Right lobe of liver (tissue), 6 donors: Measurements from ENCODE around the gene FLOT2. TPM values are rescaled to one million over a fixed set of nuclear protein-coding genes. Genes with fewer than 3 reads are reported as not detected.
"Not testable (repeated sequence)": the region's sequence is repeated elsewhere in the genome, so short reads cannot be mapped to it uniquely, and the experiment has no call there.

Experiments used
- ATAC-seq, 4 donors: fragments of 200-7000 bp; cut with Tn5 transposase; one replicate each; pipeline ENCODE4 v1.9.1; 2020; ENCODE audit warnings: mild to moderate bottlenecking in 4 of 4, moderate library complexity in 4 of 4
- DNase-seq, 3 donors: peaks; one replicate each; pipeline ENCODE4 v3.0.0-alpha.2; 2020
- H3K27ac ChIP-seq, 3 donors: fragments of 200-600 bp; one replicate each; pipeline ENCODE4 v1.8.0; 2022
- H3K27me3 ChIP-seq, 2 donors: fragments of 200-600 bp; one replicate each; pipeline ENCODE4 v1.8.0; 2022
- H3K36me3 ChIP-seq, 4 donors: fragments of 200-600 bp; sonication (generic) in 1 of 4; one replicate each; pipeline versions ENCODE4 v1.5.1 to v1.8.0; 2017 to 2022; ENCODE audit warnings: control low read depth in 1 of 4
- H3K4me1 ChIP-seq, 4 donors: fragments of 200-600 bp; sonication (generic) in 1 of 4; one replicate each; pipeline versions ENCODE4 v1.5.1 to v1.8.0; 2017 to 2022; ENCODE audit warnings: control low read depth in 1 of 4
- H3K4me3 ChIP-seq, 3 donors: fragments of 200-600 bp; one replicate each; pipeline ENCODE4 v1.8.0; 2022
- H3K9me3 ChIP-seq, 4 donors: fragments of 200-600 bp; sonication (generic) in 1 of 4; one replicate each; pipeline versions ENCODE4 v1.5.1 to v1.8.0; 2017 to 2022; ENCODE audit warnings: control low read depth in 1 of 4
- CTCF ChIP-seq, 4 donors: fragments of 200-600 bp in 3 of 4; fragments of 450-650 bp in 1 of 4; IDR thresholded peaks; one replicate each; pipeline versions ENCODE4 v1.5.1 to v1.8.0; 2016 to 2022; ENCODE audit warnings: antibody characterized with exemption in 4 of 4, mild to moderate bottlenecking in 2 of 4
- POLR2A ChIP-seq: fragments of 450-650 bp; IDR thresholded peaks from one replicate; pipeline ENCODE4 v1.6.1; 2017; ENCODE audit warnings: antibody characterized with exemption, mild to moderate bottlenecking
- whole genome bisulfite sequencing: methylation state at CpG from one replicate; pipeline ENCODE4 v1.1.6; 2018; ENCODE audit warnings: low coverage, low lambda C conversion rate; ENCODE audit not compliant: insufficient coverage; ENCODE audit errors: missing lambda C conversion rate; 5-methylcytosine and 5-hydroxymethylcytosine counted together
- intact Hi-C, 2 donors: fragments of 100-400 bp; cut with DNase I; formaldehyde crosslinking; loops; one replicate each; pipeline versions ENCODE4 v1.11.2 to v1.14.1; 2022
- total RNA-seq, 6 experiments: library from RNA; depleted of rRNA in 2 of 6; stranded (reverse); fragments of >200 nt in 2 of 6; fragmentation: NEBNext Ultra II Directional in 3 of 6; extraction: Animal tissue kit (Norgen Biotek cat#: 25700) in 3 of 6; gene quantifications; one replicate each; pipeline versions ENCODE4 v1.1.0 to v1.2.4, GENCODE V29; 2016 to 2023
- donor health status: DM: no; HTN: yes; CAD: no.
- donor health status: DM: no; HTN: no; CAD: no.
- donor health status: DM: no; HTN: no; CAD: no.
- donor health status: DM: no; HTN: yes; CAD: no.
- donor health status: DM: no; HTN: yes; CAD: no.

The FLOT2 gene
- total RNA-seq, 6 experiments from 2014 or later = 64.9 to 131 (median 82.8) TPM

GRCh38 chr17:28897769-28898526, 415 bp upstream of the FLOT2 start:
- 37% methylated on average over 8 of the region's 23 CpGs for WGBS
- intact Hi-C loops = no loop called here
- ATAC-seq = peak in 1 of 4 donors; percentile 8
- no peak for DNase-seq
- Histone ChIP-seq H3K27ac (peak overlapping the region; percentile 85 to 98 (median 92)), H3K36me3 (no peaks in the 10 kb centered on the region), H3K9me3 (no peaks in the 10 kb centered on the region), H3K4me3 (peak overlapping the region; percentile 90 to 93 (median 93)), H3K4me1 (peaks cover 0 to 43% (median 15%) of the 10 kb centered on the region in 4 donors), H3K27me3 (no peaks in the 10 kb centered on the region)
- peak in 1 of 4 donors; percentile 1 for TF ChIP-seq CTCF (IDR thresholded peaks at IDR 0.05)
- TF ChIP-seq POLR2A = peak; percentile 16

DNA sequence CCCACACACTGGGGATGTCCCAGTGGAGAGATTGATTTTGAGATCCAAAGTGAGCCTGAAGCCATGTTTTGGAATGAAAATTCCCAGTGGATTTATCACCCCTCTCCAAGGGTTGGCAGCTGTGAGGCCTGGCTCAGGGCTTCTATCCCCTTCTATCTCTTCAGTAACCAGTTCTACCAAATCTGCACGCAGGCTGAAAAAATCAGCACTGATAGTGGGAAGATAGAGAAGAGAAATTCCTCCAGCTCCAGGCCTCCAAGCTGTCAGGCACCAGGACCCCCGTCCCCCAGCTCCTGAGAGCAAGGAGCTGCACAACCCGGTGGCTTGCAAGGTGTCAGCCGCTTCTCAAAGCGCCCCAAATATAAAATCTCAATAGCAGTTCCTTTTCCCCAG, 1.0 kb downstream of the FLOT2 start:
- H3K4me1 ChIP-seq = peaks cover 0 to 42% (median 15%) of the 10 kb centered on the region in 4 donors
- DNase-seq = no peak
- ATAC-seq = no peak
- intact Hi-C loops = no loop called here
- TF ChIP-seq POLR2A = no peak
- TF ChIP-seq CTCF (IDR thresholded peaks at IDR 0.05) = no peak
- 3% methylated on average over 5 of the region's 5 CpGs for WGBS
- no peaks in the 10 kb centered on the region for H3K36me3 ChIP-seq
- peak overlapping the region; percentile 85 to 98 (median 92) for H3K27ac ChIP-seq
- H3K9me3 ChIP-seq = no peaks in the 10 kb centered on the region
- H3K4me3 ChIP-seq = peak overlapping the region; percentile 90 to 93 (median 93)
- no peaks in the 10 kb centered on the region for H3K27me3 ChIP-seq

DNA sequence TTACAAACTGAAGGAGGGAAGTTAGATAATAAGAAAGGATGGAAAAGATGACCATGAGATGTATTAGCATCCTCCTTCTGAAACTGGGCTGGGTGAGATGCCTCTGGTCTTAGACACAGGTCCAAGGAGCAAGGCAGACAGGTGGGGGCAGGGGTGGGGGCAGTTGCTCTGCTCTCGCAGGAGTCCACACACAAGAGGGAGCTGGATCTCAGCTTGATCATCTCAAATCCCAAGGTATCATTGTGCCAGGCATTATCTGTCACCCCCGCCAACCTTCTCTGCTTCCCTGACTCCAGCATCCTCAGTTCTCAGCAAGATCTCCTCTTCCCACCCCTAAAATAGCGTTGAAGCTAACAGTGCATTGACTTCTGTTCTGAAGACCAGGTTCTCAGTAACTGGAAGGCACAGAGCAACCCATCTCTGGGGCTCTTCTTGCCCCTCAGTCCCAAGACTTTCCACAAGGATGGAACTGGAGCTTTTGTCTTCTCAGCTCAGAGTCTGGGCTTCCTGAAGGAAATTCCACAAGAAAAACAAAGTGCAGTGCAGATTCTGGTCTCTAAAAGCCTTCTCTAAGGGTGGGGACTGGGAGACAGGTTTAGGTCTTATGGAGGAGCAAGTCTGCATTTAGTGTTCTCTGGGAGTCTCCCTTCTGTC, 1.6 kb downstream of the FLOT2 start:
- no peaks in the 10 kb centered on the region for H3K27me3 ChIP-seq
- H3K36me3 ChIP-seq = no peaks in the 10 kb centered on the region
- H3K9me3 ChIP-seq = no peaks in the 10 kb centered on the region
- intact Hi-C loops = no loop called here
- peak overlapping the region; percentile 85 to 98 (median 92) for H3K27ac ChIP-seq
- ATAC-seq (no peak), DNase-seq (no peak)
- peaks cover 0 to 40% (median 15%) of the 10 kb centered on the region in 4 donors for H3K4me1 ChIP-seq
- peak overlapping the region; percentile 90 to 93 (median 93) for H3K4me3 ChIP-seq
- TF ChIP-seq POLR2A = no peak
- WGBS = 18% methylated on average over 1 of the region's 3 CpGs

GRCh38 chr17:28893248-28894183, 4.0 kb downstream of the FLOT2 start:
- H3K36me3 ChIP-seq, H3K4me3 ChIP-seq, intact Hi-C loops, ATAC-seq, H3K9me3 ChIP-seq, H3K27me3 ChIP-seq: not testable (repeated sequence)
- H3K27ac ChIP-seq = peak overlapping the region; percentile 24 to 56 (median 55)
- 63% methylated on average over 10 of the region's 16 CpGs for WGBS
- DNase-seq = peak in 1 of 3 donors; percentile 17
- peaks cover 0 to 46% (median 15%) of the 10 kb centered on the region in 4 donors for H3K4me1 ChIP-seq

- DNase-seq (no peak), ATAC-seq (no peak)
- Histone ChIP-seq H3K36me3 (no peaks in the 10 kb centered on the region), H3K9me3 (no peaks in the 10 kb centered on the region), H3K4me3 (no peak overlapping the region), H3K27ac (no peak overlapping the region), H3K4me1 (peaks cover 0 to 38% (median 12%) of the 10 kb centered on the region in 4 donors), H3K27me3 (no peaks in the 10 kb centered on the region)
- TF ChIP-seq POLR2A (no peak), CTCF (IDR thresholded peaks at IDR 0.05) (no peak)
- WGBS = 86% methylated on average over 1 of the region's 4 CpGs
- intact Hi-C loops = no loop called here
Measured at GRCh38 chr17:28892024-28892423, 5.5 kb downstream of the FLOT2 start.
